IMR-90 (cell line): ENCODE data around the gene GNG7. TPM values are rescaled to one million over a fixed set of nuclear protein-coding genes. Genes with fewer than 3 reads are reported as not detected.
"Not testable (repeated sequence)": the region's sequence is repeated elsewhere in the genome, so short reads cannot be mapped to it uniquely, and the experiment has no call there.

Experiments
- ATAC-seq: fragments of 200-7000 bp; cut with Tn5 transposase; 2 replicates; pipeline ENCODE4 v1.9.1; 2020; ENCODE audit warnings: low read depth, mild to moderate bottlenecking, moderate library complexity
- BruUV-seq: library from RNA; stranded (reverse); fragments of 400-500 nt; replicated peaks from 2 replicates; lab custom pipeline; 2021; lab: Mats Ljungman, UMichigan
- CTCF ChIA-PET: fragments of 300-600 bp; formaldehyde crosslinking; extraction: SDS; loops from one replicate; lab custom pipeline; 2021; ENCODE audit warnings: antibody characterized with exemption; lab: Yijun Ruan, JAX
- POLR2A ChIA-PET: fragments of 300-600 bp; sonication (Branson Sonifier 250); formaldehyde crosslinking; loops from one replicate; lab custom pipeline; 2022; ENCODE audit warnings: antibody characterized with exemption; ENCODE audit not compliant: unreplicated experiment; lab: Charles Lee
- DNase-seq: peaks from one replicate; pipeline ENCODE4 v3.0.0; 2013
- H2AFZ ChIP-seq: replicated peaks from 2 replicates; pipeline ENCODE3; 2013; ENCODE audit warnings: low read length, mild to moderate bottlenecking; ENCODE audit not compliant: poor library complexity
- H2AK5ac ChIP-seq: 2 replicates; pipeline ENCODE4 v1.6.1; 2013; ENCODE audit warnings: low read depth, low read length, inconsistent platforms
- H2AK9ac ChIP-seq: replicated peaks from 2 replicates; pipeline ENCODE3; 2013; ENCODE audit warnings: mild to moderate bottlenecking, low read depth, low read length, moderate library complexity; ENCODE audit not compliant: poor library complexity
- H2BK120ac ChIP-seq: 2 replicates; pipeline ENCODE4 v1.6.1; 2013; ENCODE audit warnings: low read depth, low read length, inconsistent platforms
- H2BK15ac ChIP-seq: 3 replicates; pipeline ENCODE4 v1.6.1; 2013; ENCODE audit warnings: low read depth, low read length, inconsistent platforms
- H2BK20ac ChIP-seq: 2 replicates; pipeline ENCODE4 v1.6.1; 2013; ENCODE audit warnings: low read depth, mild to moderate bottlenecking, inconsistent platforms, low read length, moderate library complexity
- H2BK5ac ChIP-seq: 2 replicates; pipeline ENCODE4 v1.6.1; 2013; ENCODE audit warnings: mild to moderate bottlenecking, low read depth, low read length, inconsistent platforms; ENCODE audit not compliant: poor library complexity, severe bottlenecking
- H3K14ac ChIP-seq: replicated peaks from 2 replicates; pipeline ENCODE4 v1.6.1; 2013; ENCODE audit warnings: low read depth, low read length, inconsistent platforms
- H3K18ac ChIP-seq: 2 replicates; pipeline ENCODE4 v1.6.1; 2013; ENCODE audit warnings: low read depth, low read length, control low read depth
- H3K23ac ChIP-seq: 2 replicates; pipeline ENCODE4 v1.6.1; 2013; ENCODE audit warnings: low read depth, low read length, inconsistent platforms
- H3K27ac ChIP-seq: 2 replicates; pipeline ENCODE4 v1.5.1; 2013; ENCODE audit warnings: mild to moderate bottlenecking, control low read depth, low read length; ENCODE audit not compliant: insufficient read depth
- H3K27me3 ChIP-seq: 2 replicates; pipeline ENCODE4 v1.6.1; 2013; ENCODE audit warnings: low read length; ENCODE audit not compliant: control insufficient read depth, insufficient read depth
- H3K36me3 ChIP-seq: 2 replicates; pipeline ENCODE4 v1.6.1; 2013; ENCODE audit warnings: low read length, mixed read lengths; ENCODE audit not compliant: control insufficient read depth, insufficient read depth
- H3K4ac ChIP-seq: 2 replicates; pipeline ENCODE4 v1.6.1; 2013; ENCODE audit warnings: low read depth, low read length, inconsistent platforms
- H3K4me1 ChIP-seq: 2 replicates; pipeline ENCODE4 v1.6.1; 2013; ENCODE audit warnings: low read length, mixed read lengths; ENCODE audit not compliant: control insufficient read depth, insufficient read depth
- H3K4me2 ChIP-seq: 2 replicates; pipeline ENCODE4 v1.6.1; 2013; ENCODE audit warnings: low read depth, mild to moderate bottlenecking, control low read depth, low read length, moderate library complexity
- H3K4me3 ChIP-seq: 2 replicates; pipeline ENCODE4 v1.5.1; 2013; ENCODE audit warnings: low read depth, mild to moderate bottlenecking, control low read depth, low read length, moderate library complexity; ENCODE audit not compliant: insufficient read depth
- H3K56ac ChIP-seq: 2 replicates; pipeline ENCODE4 v1.6.1; 2013; ENCODE audit warnings: low read length, inconsistent platforms; ENCODE audit not compliant: insufficient read depth; ENCODE audit errors: extremely low read depth
- H3K79me1 ChIP-seq, 2 experiments: 2 replicates each; pipeline ENCODE4 v1.6.1; 2013; ENCODE audit warnings: low read length in 2 of 2, inconsistent platforms in 1 of 2, low read depth in 1 of 2
- H3K9ac ChIP-seq: 2 replicates; pipeline ENCODE4 v1.6.1; 2013; ENCODE audit warnings: low read depth, low read length, control low read depth
- H3K9me1 ChIP-seq: 2 replicates; pipeline ENCODE4 v1.6.1; 2013; ENCODE audit warnings: low read length, inconsistent platforms; ENCODE audit not compliant: insufficient read depth
- H3K9me3 ChIP-seq: 2 replicates; pipeline ENCODE4 v1.6.1; 2013; ENCODE audit warnings: low read length; ENCODE audit not compliant: control insufficient read depth, insufficient read depth
- H4K20me1 ChIP-seq: 2 replicates; pipeline ENCODE4 v1.6.1; 2013; ENCODE audit warnings: low read length, inconsistent platforms; ENCODE audit not compliant: insufficient read depth
- H4K5ac ChIP-seq: 2 replicates; pipeline ENCODE4 v1.6.1; 2013; ENCODE audit warnings: mild to moderate bottlenecking, low read depth, low read length, control low read depth
- H4K8ac ChIP-seq, 2 experiments: 2 replicates each; pipeline ENCODE4 v1.6.1; 2013; ENCODE audit warnings: low read depth in 2 of 2, low read length in 2 of 2, control low read depth in 1 of 2, inconsistent platforms in 1 of 2
- H4K91ac ChIP-seq: 2 replicates; pipeline ENCODE4 v1.6.1; 2013; ENCODE audit warnings: low read depth, low read length, inconsistent platforms; ENCODE audit not compliant: insufficient read depth
- WGBS, 2 experiments: methylation state at CpG; one replicate each; pipeline versions ENCODE4 v1.1.5 to v1.1.7; 2013; ENCODE audit warnings: missing lambda C conversion rate in 2 of 2; ENCODE audit not compliant: insufficient read length in 1 of 2; ENCODE audit errors: extremely low coverage in 2 of 2; 5-methylcytosine and 5-hydroxymethylcytosine counted together
- dilution Hi-C: fragments of 300-500 bp; cut with HindIII; formaldehyde crosslinking; loops from one replicate; pipeline ENCODE4 v1.14.3; 2018; ENCODE audit warnings: low sequenced_read_pairs; ENCODE audit not compliant: unreplicated experiment
- in situ Hi-C: fragments of 300-500 bp; cut with MboI; formaldehyde crosslinking; loops from 3 replicates; pipeline ENCODE4 v1.14.3; 2019; ENCODE audit warnings: low sequenced_read_pairs, inconsistent platforms, mixed read lengths
- intact Hi-C: fragments of 100-400 bp; cut with micrococcal nuclease; formaldehyde crosslinking; loops from 2 replicates; pipeline ENCODE4 v1.10.0; 2022
- polyA plus RNA-seq, 3 experiments: library from polyadenylated mRNA; depleted of rRNA; stranded (reverse); fragments of >200 nt; gene quantifications; 2 replicates each; pipeline ENCODE4 v1.2.3, GENCODE V29; 2012; ENCODE audit warnings: low replicate concordance in 1 of 3
- total RNA-seq: library from RNA; depleted of rRNA; stranded (reverse); fragments of >200 nt; gene quantifications from 2 replicates; pipeline ENCODE4 v1.2.3, GENCODE V29; 2012

GNG7 gene
- total and polyA plus RNA-seq, 2 of the 4 experiments (the other 2 are of a cell fraction) = under 0.01 to 0.21 TPM

DNA sequence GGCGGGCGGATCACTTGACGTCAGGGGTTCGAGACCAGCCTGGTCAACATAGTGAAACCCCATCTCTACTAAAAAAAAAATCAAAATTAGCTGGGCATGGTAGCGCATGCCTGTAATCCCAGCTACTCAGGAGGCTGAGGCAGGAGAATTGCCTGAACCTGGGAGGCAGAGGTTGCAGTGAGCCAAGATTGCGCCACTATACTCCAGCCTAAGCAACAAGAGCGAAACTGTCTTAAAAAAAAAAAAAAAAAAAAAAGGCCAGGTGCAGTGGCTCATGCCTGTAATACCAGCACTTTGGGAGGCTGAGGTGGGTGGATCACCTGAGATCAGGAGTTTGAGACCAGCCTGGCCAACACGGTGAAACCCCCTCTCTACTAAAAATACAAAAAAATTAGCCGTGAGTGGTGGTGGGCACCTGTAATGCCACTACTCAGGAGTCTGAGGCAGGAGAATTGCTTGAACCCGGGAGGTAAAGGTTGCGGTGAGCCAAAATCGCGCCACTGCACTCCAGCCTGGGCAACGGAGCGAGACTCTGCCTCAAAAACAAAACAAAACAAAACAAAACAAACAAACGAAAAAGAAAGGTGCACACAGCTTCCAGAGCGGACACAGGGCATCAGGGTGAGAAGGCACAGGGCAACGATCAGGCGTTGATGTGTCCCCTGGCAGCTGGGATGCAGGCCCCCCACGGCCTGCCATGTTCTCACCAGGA, 156.9 kb downstream of the GNG7 start:
- Histone ChIP-seq H2AK9ac (peak overlapping the region; percentile 70), H2BK120ac (peak overlapping the region; percentile 87; the same call in 1 of the 2 replicates), H3K4ac (peak overlapping the region; percentile 72), H2BK15ac (peak overlapping the region; percentile 47; the same call in 1 of the 3 replicates), H4K91ac (peak overlapping the region; percentile 84; the same call in 1 of the 2 replicates), H2AK5ac (peak overlapping the region; percentile 91), H3K4me1 (peaks cover 30% of the 10 kb centered on the region), H3K79me1 (peaks cover 0 to 30% of the 10 kb centered on the region in 2 experiments; a peak in 2 of 4 replicates)
- H2AFZ ChIP-seq, H4K20me1 ChIP-seq, H4K5ac ChIP-seq, H3K18ac ChIP-seq, in situ Hi-C loops, H3K56ac ChIP-seq, intact Hi-C loops, H3K14ac ChIP-seq, ATAC-seq, H3K4me3 ChIP-seq, H3K36me3 ChIP-seq, H3K4me2 ChIP-seq, DNase-seq, H2BK20ac ChIP-seq, BruUV-seq, H3K27me3 ChIP-seq, CTCF ChIA-PET, H3K23ac ChIP-seq, H3K9ac ChIP-seq, H3K9me3 ChIP-seq, H2BK5ac ChIP-seq, H3K9me1 ChIP-seq, H3K27ac ChIP-seq, dilution Hi-C loops, POLR2A ChIA-PET, H4K8ac ChIP-seq: not testable (repeated sequence)
- WGBS, 2 experiments = 96% methylated on average over 4 of the region's 20 CpGs; no CpG with 5 or more reads in 1 of the 2 experiments
